RWPE1 (cell line): ENCODE measurements around the gene MGAT1.
"Not testable (repeated sequence)": the region's sequence is repeated elsewhere in the genome, so short reads cannot be mapped to it uniquely, and the experiment has no call there.

Experiments used
- CTCF ChIA-PET: fragments of 350-600 bp; sonication (Branson Sonifier 250); formaldehyde crosslinking; extraction: SDS; loops from one replicate; lab custom pipeline; 2021; lab: Yijun Ruan, JAX
- POLR2A ChIA-PET: fragments of 400-600 bp; formaldehyde crosslinking; extraction: SDS; loops from one replicate; lab custom pipeline; 2020; ENCODE audit warnings: antibody characterized with exemption; ENCODE audit not compliant: low non-redundant PET; lab: Yijun Ruan, JAX
- DNase-seq: peaks from one replicate; pipeline ENCODE4 v3.0.0; 2012; ENCODE audit warnings: low spot score
- H3K27ac ChIP-seq: fragments of 450-650 bp; 2 replicates; pipeline ENCODE4 v1.5.1; 2017
- CTCF ChIP-seq: fragments of 450-650 bp; conservative IDR thresholded peaks from 2 replicates; pipeline ENCODE4 v1.5.1; 2017; ENCODE audit warnings: low read depth, mild to moderate bottlenecking

Gene MGAT1

GRCh38 chr5:180771839-180772238 lies 30.8 kb downstream of the MGAT1 start:
- TF ChIP-seq CTCF, result no peak
- ChIA-PET CTCF (interaction anchor here (0.6 to 0.7 kb wide), 2 partner anchors 54 to 59 kb away, joined by 3 to 4 read pairs; no protein-coding TSS in a partner anchor), POLR2A (no interaction called here)
- H3K27ac ChIP-seq, result no peak overlapping the region
- no peak for DNase-seq

- POLR2A ChIA-PET, result no interaction called here
- CTCF ChIA-PET, result no interaction called here
- TF ChIP-seq CTCF, result no peak
These were observed 32.8 kb downstream of the MGAT1 start for GRCh38 chr5:180769821-180770220.

DNA sequence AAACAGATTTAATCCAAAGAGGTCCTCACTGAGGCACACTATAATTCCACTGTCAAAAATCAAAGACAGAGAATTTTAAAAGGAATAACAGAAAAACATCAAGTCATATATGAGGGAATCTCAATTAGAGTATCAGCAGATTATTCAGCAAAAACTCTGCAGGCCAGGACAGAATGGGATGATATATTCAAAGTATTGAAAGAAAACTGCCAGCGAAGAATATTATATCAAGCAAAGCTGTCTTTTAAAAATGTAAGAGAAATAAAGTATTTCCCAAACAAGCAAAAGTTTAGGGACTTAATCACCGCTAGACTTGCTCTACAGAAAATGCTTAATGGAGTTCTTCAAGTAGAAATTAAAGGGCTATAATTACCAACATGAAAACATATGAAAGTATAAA lies 47.0 kb downstream of the MGAT1 start:
- ChIA-PET CTCF (no interaction called here), POLR2A (no interaction called here)
- no peak for TF ChIP-seq CTCF
- DNase-seq, result no peak
- H3K27ac ChIP-seq, result no peak overlapping the region

More at GRCh38 chr5:180769821-180770220, 32.8 kb downstream of the MGAT1 start:
- H3K27ac ChIP-seq, result no peak overlapping the region
- DNase-seq, result no peak

DNA sequence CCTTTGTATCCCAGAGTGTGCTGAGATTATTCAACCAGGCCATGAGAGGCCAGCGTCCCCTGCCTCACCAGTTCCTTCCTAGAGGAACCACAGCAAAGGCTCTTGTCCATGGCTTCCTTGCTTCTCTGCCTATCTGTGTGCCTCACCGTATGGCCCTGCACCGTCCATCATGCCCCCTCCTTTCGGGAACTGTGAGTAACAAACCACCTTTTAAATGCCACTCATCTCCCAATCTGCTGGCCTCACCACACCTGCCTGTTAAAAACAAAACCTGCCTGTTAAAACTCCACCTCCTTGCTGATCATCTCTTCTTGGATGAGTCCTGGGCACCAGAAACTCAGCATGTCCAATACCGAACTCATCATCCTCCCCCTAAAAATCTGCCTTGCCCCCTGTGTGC lies 58.4 kb downstream of the MGAT1 start:
- POLR2A ChIA-PET, result no interaction called here
- CTCF ChIA-PET, result no interaction called here
- no peak for DNase-seq
- H3K27ac ChIP-seq, result no peak overlapping the region
- no peak for TF ChIP-seq CTCF

DNA sequence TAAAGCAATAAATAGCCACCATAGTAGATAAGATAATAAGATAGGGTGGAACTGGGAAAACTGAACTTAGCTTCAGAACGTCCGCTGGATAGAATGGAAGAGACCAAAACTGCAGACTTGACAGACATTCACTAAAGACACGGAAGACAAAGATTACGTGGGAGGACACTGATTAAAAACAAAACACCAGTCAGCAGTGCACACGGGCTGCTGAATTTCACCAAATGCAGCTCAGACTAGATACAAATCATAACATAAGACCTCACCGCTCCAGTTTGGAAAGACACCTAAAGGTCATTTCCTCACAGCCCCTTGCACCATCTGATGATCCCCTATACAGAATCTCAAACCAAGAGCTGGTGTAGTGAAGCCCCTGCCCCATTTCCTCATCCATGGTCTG lies 59.9 kb downstream of the MGAT1 start:
- DNase-seq, result no peak
- no peak overlapping the region for H3K27ac ChIP-seq
- TF ChIP-seq CTCF, result no peak
- ChIA-PET CTCF (no interaction called here), POLR2A (no interaction called here)

DNA sequence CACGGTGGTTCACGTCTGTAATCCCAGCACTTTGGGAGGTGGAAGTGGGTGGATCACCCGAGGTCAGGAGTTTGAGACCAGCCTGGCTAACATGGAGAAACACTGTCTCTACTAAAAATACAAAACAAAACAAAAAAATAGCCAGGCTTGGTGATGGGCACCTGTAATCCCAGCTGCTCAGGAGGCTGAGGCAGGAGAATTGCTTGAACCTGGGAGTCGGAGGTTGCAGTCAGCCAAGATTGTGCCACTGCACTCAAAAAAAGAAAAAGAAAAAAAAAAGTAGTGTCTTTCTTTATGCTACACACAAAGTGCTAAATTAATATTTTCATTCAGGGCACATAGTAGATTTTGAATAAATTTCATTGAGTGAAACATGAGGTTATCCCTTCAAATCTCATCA lies 61.7 kb downstream of the MGAT1 start:
- CTCF ChIA-PET, result interaction anchor here (0.7 to 1.2 kb wide), 2 partner anchors 22 to 122 kb away, joined by 3 to 4 read pairs; no protein-coding TSS in a partner anchor
- POLR2A ChIA-PET, result not testable (repeated sequence)

GRCh38 chr5:180739958-180740357 lies 62.6 kb downstream of the MGAT1 start, which contains the start of gene OR2Y1:
OR2Y1 (minus strand) TSS chr5:180740058; CDS start chr5:180740058, 0 bp downstream.
- ChIA-PET CTCF (interaction anchor here (1.2 kb wide), 1 partner anchor 21 kb away, joined by 4 read pairs; no protein-coding TSS in a partner anchor), POLR2A (no interaction called here)
- DNase-seq, result no peak
- no peak within 1 kb of the TSS for H3K27ac ChIP-seq
- no peak for TF ChIP-seq CTCF

More for the DNA sequence above, 61.7 kb downstream of the MGAT1 start:
- DNase-seq, H3K27ac ChIP-seq: not testable (repeated sequence)
